Measurements from ENCODE around the gene DOCK1. TPM values are rescaled to one million over a fixed set of nuclear protein-coding genes. Genes with fewer than 3 reads are reported as not detected.

Gene DOCK1
- total RNA-seq, 2 donors from 2014 or later: 72.4 to 89.3 TPM

DNA sequence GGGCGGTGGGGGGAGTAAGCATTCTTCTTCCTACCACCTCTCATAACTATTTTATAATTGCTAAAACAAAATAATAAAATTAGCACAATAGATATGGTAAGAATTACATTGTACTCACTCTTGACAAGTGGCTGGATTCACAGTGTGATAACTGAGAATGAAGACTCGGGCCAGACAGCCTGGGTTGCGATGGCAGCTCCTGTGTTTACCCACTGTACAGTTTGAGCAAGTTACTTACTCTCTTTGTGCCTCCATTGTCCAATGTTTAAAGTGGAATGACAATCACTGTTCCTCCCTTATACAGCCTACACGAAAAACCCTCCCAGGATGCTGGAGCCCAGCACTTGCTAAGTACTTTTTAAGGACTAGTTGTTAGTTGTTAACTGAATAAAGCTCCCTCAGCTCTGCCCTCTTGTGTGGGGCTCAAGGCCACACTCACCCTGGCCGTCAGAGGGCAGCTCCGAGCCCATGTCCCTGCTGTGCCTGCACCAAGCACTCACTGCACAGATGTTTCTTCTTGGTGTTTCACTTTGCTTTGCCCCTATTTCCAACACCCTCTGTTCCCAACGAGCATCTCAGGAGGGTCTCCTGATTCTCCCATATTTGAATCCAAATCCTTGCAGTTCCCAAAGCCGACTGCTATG, 587.5 kb downstream of the DOCK1 start:
- Histone ChIP-seq H3K4me1 (ENCODE audit: control insufficient read depth, insufficient read depth, low read length) (no peaks in the 10 kb centered on the region), H3K9me3 (ENCODE audit: control insufficient read depth, low read length) (no peaks in the 10 kb centered on the region), H3K4me3 (ENCODE audit: low read length) (no peak overlapping the region), H3K36me3 (ENCODE audit: control insufficient read depth, insufficient read depth, low read length) (no peaks in the 10 kb centered on the region), H3K27ac (ENCODE audit: low read depth, low read length) (no peak overlapping the region), H3K27me3 (ENCODE audit: control insufficient read depth, insufficient read depth, low read length, poor library complexity, severe bottlenecking) (no peaks in the 10 kb centered on the region), H3K9ac (ENCODE audit: extremely low read depth, low read length, poor library complexity, severe bottlenecking) (no peak overlapping the region)
- Mint-ChIP-seq H3K27me3 (ENCODE audit: insufficient read depth) (no peaks in the 10 kb centered on the region), H3K4me3 (no peak overlapping the region), H3K27ac (no peak overlapping the region), H3K4me1 (no peaks in the 10 kb centered on the region), H3K9me3 (no peaks in the 10 kb centered on the region), H3K36me3 (ENCODE audit: low read depth) (no peaks in the 10 kb centered on the region)
- TF ChIP-seq, protein P1, sequence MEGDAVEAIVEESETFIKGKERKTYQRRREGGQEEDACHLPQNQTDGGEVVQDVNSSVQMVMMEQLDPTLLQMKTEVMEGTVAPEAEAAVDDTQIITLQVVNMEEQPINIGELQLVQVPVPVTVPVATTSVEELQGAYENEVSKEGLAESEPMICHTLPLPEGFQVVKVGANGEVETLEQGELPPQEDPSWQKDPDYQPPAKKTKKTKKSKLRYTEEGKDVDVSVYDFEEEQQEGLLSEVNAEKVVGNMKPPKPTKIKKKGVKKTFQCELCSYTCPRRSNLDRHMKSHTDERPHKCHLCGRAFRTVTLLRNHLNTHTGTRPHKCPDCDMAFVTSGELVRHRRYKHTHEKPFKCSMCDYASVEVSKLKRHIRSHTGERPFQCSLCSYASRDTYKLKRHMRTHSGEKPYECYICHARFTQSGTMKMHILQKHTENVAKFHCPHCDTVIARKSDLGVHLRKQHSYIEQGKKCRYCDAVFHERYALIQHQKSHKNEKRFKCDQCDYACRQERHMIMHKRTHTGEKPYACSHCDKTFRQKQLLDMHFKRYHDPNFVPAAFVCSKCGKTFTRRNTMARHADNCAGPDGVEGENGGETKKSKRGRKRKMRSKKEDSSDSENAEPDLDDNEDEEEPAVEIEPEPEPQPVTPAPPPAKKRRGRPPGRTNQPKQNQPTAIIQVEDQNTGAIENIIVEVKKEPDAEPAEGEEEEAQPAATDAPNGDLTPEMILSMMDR (conservative IDR thresholded peaks at IDR 0.05): peak; percentile 77
- DNase-seq: peak; percentile 80
- 73 to 81% methylated on average over 5 to 8 of the region's 8 CpGs for WGBS, 2 experiments (ENCODE audit: insufficient coverage in 1 of 2, insufficient read length in 1 of 2)

DNA sequence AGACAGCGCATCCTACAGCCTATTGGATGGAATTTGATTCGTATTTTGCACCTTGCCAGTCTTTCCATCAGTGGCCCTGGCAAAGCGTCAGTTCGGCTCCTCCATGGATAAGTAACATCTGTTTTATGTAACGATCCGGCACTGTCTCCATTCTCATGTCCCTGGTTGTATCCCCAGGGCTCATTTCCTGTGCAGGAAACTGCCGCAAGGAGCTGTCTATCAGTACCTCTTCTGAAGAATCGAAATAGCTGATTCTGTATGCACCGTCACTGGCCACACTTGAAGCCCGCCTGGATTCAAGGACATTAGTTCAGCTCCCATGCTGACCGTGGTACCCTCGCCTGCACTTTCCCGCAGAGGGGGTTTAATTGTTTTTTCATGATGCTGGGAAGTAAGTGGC, 590.8 kb downstream of the DOCK1 start:
- H3K36me3 Mint-ChIP-seq (ENCODE audit: low read depth): no peaks in the 10 kb centered on the region
- no peaks in the 10 kb centered on the region for H3K27me3 Mint-ChIP-seq (ENCODE audit: insufficient read depth)
- Histone ChIP-seq H3K9me3 (ENCODE audit: control insufficient read depth, low read length) (no peaks in the 10 kb centered on the region), H3K27ac (ENCODE audit: low read depth, low read length) (peak overlapping the region; percentile 8), H3K9ac (ENCODE audit: extremely low read depth, low read length, poor library complexity, severe bottlenecking) (no peak overlapping the region), H3K36me3 (ENCODE audit: control insufficient read depth, insufficient read depth, low read length) (no peaks in the 10 kb centered on the region), H3K4me3 (ENCODE audit: low read length) (no peak overlapping the region), H3K4me1 (ENCODE audit: control insufficient read depth, insufficient read depth, low read length) (no peaks in the 10 kb centered on the region), H3K27me3 (ENCODE audit: control insufficient read depth, insufficient read depth, low read length, poor library complexity, severe bottlenecking) (no peaks in the 10 kb centered on the region)
- no peak overlapping the region for H3K27ac Mint-ChIP-seq
- 92 to 94% methylated on average over 10 to 13 of the region's 13 CpGs for WGBS, 2 experiments (ENCODE audit: insufficient coverage in 1 of 2, insufficient read length in 1 of 2)
- H3K9me3 Mint-ChIP-seq: no peaks in the 10 kb centered on the region
- no peak for DNase-seq
- H3K4me1 Mint-ChIP-seq: no peaks in the 10 kb centered on the region
- TF ChIP-seq, protein P1 (conservative IDR thresholded peaks at IDR 0.05): no peak
- H3K4me3 Mint-ChIP-seq: no peak overlapping the region

DNA sequence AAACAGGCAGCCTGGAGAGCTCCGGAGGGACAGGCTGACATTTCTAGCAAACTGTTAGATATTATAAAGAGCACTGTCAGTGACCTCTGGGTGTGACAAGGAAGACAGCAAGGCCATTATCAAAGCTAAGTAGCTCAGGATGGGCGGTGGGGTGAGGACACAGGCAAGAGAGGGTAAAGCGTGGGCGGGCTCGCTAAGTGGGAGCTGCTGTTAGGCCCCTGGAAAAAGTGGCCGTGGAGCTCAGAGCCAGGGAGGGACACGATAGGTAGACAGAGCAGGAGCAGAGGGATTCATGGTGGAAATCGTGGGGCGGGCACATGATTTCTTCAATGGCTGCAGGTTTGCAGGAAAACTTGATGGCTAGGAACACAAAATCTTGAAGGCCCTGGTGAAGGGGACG, 592.5 kb downstream of the DOCK1 start:
- Mint-ChIP-seq H3K4me3 (no peak overlapping the region), H3K27ac (no peak overlapping the region), H3K27me3 (ENCODE audit: insufficient read depth) (no peaks in the 10 kb centered on the region), H3K4me1 (no peaks in the 10 kb centered on the region), H3K9me3 (no peaks in the 10 kb centered on the region), H3K36me3 (ENCODE audit: low read depth) (no peaks in the 10 kb centered on the region)
- no peak overlapping the region for H3K9ac ChIP-seq (ENCODE audit: extremely low read depth, low read length, poor library complexity, severe bottlenecking)
- no peak for DNase-seq
- no peaks in the 10 kb centered on the region for H3K27me3 ChIP-seq (ENCODE audit: control insufficient read depth, insufficient read depth, low read length, poor library complexity, severe bottlenecking)
- no peaks in the 10 kb centered on the region for H3K9me3 ChIP-seq (ENCODE audit: control insufficient read depth, low read length)
- WGBS, 2 experiments (ENCODE audit: insufficient coverage in 1 of 2, insufficient read length in 1 of 2): 92 to 100% methylated on average over 7 to 10 of the region's 10 CpGs
- H3K4me1 ChIP-seq (ENCODE audit: control insufficient read depth, insufficient read depth, low read length): no peaks in the 10 kb centered on the region
- no peak overlapping the region for H3K27ac ChIP-seq (ENCODE audit: low read depth, low read length)
- no peaks in the 10 kb centered on the region for H3K36me3 ChIP-seq (ENCODE audit: control insufficient read depth, insufficient read depth, low read length)
- H3K4me3 ChIP-seq (ENCODE audit: low read length): no peak overlapping the region
- TF ChIP-seq, protein P1 (conservative IDR thresholded peaks at IDR 0.05): no peak

Measured in endodermal cell (in vitro differentiated cells).